ENCODE data around the gene ZNF552. TPM values are rescaled to one million over a fixed set of nuclear protein-coding genes. Genes with fewer than 3 reads are reported as not detected.
"Not testable (repeated sequence)": the region's sequence is repeated elsewhere in the genome, so short reads cannot be mapped to it uniquely, and the experiment has no call there.

Gene ZNF552
- total and polyA plus RNA-seq, 2 of the 13 experiments (the other 11 are each of a cell fraction or from before 2014, with no cell fraction given), result 8.1 to 16.6 TPM

GRCh38 chr19:57849666-57850473, 35.2 kb upstream of the ZNF552 start, which contains the start of gene ZNF587 (continued):
- TF ChIP-seq TFDP2 (CRISPR knock-in tag; IDR thresholded peaks at IDR 0.05) (peak; percentile 50), SALL1 (CRISPR knock-in tag; IDR thresholded peaks at IDR 0.05) (peak; percentile 54; the same call in 1 of the 2 replicates), ZXDC (CRISPR knock-in tag; IDR thresholded peaks at IDR 0.05) (0 out of 2 replicates have a peak, but pooled peaks have one; percentile 40), SMAD3 (CRISPR knock-in tag; IDR thresholded peaks at IDR 0.05) (peak; percentile 26; the same call in 1 of the 2 replicates), SAFB2 (CRISPR knock-in tag; IDR thresholded peaks at IDR 0.05; ENCODE audit: borderline replicate concordance, low read depth) (peak; percentile 34; the same call in 1 of the 2 replicates), KDM5A (IDR thresholded peaks at IDR 0.05; ENCODE audit: borderline replicate concordance, low read length) (peak; percentile 63; the same call in 1 of the 2 replicates), GMEB2 (CRISPR knock-in tag; IDR thresholded peaks at IDR 0.05; ENCODE audit: low read depth) (peak; percentile 98), RBFOX2 (IDR thresholded peaks at IDR 0.05; ENCODE audit: low read depth, low read length) (peak; percentile 55; the same call in 1 of the 2 replicates), ZNF589 (CRISPR knock-in tag; conservative IDR thresholded peaks at IDR 0.05) (0 out of 2 replicates have a peak, but pooled peaks have one; percentile 59), ZNF501 (CRISPR knock-in tag; IDR thresholded peaks at IDR 0.05) (peak; percentile 74), SNAPC4 (CRISPR knock-in tag; IDR thresholded peaks at IDR 0.05) (peak; percentile 76; the same call in 1 of the 2 replicates), KDM5B (CRISPR knock-in tag; IDR thresholded peaks at IDR 0.05; ENCODE audit: borderline replicate concordance) (0 out of 2 replicates have a peak, but pooled peaks have one; percentile 22), EED (CRISPR knock-in tag; IDR thresholded peaks at IDR 0.05) (0 out of 2 replicates have a peak, but pooled peaks have one; percentile 39), MXD4 (CRISPR knock-in tag; IDR thresholded peaks at IDR 0.05) (0 out of 2 replicates have a peak, but pooled peaks have one; percentile 27), GATAD2A (CRISPR knock-in tag; IDR thresholded peaks at IDR 0.05) (0 out of 2 replicates have a peak, but pooled peaks have one; percentile 18), SOX6 (CRISPR knock-in tag; IDR thresholded peaks at IDR 0.05) (0 out of 2 replicates have a peak, but pooled peaks have one; percentile 30), YY1 (IDR thresholded peaks at IDR 0.05; ENCODE audit: insufficient read depth, insufficient replicate concordance, low read depth, low read length) (peak; percentile 66)
- TF ChIP-seq SOX6 (IDR thresholded peaks at IDR 0.05), result not testable (repeated sequence)
